ENCODE results near the gene TSC2.
"Not testable (repeated sequence)": the region's sequence is repeated elsewhere in the genome, so short reads cannot be mapped to it uniquely, and the experiment has no call there.

Gene TSC2

DNA sequence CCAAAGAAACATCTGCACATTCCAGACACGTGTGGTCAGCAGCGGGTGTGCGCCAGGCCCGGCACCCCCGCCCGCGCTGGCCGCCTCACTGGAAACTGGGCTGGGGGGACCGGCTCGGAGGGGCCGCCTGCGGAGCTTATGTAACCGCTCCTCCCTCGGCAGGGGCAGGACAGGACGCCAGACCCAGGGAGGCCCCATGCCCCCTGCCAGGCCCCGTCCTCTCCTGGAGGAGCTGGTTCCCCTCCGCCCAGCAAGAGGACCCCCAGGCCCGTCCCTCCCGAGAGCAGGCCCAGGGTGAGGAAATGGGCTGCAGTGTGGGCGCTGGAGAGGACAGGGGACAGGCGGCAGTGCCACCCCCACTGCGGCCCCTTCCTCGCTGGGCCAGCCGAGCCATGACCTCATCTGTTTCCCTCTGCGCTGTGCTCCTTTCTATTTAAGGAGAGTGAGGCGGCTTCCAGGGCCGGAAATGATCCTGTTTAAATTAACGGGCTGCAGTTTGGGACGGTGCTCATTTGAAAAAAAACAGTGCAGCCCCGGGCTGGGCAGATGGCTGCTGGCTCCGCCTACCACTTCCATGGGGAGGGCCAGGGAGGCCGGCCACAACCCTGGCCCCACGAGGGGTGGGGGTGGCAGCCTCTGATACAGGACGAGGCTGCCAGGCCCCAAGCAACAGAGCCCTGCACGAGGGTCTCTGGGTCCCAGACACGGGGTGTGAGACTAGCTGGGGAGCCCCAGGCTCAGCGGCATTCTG lies 77.1 kb downstream of the TSC2 start:
- DNase-seq = peak; percentile 51

DNA sequence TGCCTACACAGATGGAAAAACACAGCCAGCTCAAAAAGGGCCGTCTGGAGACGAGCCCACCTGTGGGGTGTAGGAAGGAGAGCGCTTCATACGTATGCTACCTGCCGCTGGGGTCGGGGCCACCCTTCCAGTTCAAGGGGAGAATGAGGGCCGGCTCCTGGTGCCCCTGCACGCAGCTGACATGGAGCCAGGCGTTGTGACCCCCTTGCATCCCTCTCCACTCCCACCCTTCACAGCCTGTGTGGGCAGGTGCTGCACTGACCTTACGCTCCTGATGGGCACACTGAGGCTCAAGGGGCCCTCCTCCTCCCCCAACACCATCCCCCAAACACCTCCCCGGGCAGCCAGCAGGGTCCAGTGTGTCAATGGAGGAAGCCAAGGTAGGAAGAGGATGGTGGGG lies 77.8 kb downstream of the TSC2 start:
- DNase-seq = not testable (repeated sequence)

DNA sequence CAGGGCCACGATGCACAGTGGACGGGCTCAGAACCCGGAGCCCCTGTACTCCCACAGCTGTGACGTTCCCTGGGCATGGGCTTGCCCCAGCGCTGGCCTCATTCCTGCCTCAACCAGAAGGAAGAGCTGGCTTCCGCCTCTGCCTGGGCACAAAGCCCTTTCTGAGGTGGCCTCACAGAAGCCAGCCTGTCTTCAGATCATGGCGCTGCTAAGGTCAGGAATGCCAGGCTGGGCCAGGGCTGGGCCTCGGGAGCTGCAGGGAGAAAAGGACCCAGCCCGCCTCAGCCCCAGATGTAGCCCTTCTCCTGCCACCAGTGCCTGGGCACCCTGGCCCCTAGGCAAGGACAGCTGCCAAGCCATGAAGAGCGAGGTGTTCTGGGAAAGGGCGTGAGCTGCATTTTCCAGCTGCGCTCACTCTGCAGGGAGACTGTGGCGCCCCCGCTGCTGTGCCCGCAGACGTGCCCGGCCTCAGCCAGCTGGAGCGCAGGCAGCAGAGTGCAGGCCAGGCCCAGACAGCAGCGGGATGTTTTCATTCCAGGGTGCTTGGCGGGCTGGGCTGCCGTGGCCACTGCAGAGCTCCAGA lies 78.5 kb downstream of the TSC2 start:
- DNase-seq = not testable (repeated sequence)

DNA sequence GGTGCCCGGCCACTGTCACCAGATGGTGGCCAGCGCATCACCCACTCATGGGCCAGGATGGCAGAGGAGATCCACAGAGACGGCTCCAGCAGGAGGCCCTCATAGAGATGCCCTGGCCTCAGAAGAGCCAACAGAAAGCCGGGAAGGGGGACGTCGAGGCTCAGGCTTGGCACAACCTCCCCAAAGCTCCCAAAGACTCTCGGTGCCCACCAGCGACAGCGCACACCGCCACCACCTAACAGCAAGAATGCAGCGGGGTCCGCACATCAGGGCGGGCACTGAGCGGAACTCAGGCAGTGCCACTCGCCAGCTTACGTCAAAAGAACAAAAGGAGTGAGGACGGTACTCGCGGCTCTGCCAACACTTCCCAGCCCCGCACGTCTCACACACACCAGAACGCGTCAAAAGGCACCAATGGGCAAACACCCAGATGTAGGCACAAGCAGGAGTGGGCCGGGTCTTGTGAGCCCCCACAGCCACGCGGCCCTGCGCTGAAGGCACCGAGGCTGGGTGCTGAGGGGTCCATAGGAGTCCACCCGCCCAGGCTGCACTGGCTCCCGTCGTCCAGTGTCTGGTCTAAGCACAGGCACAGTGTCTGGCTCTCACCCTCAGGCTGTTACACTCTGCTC lies 79.3 kb downstream of the TSC2 start:
- DNase-seq = not testable (repeated sequence)

DNA sequence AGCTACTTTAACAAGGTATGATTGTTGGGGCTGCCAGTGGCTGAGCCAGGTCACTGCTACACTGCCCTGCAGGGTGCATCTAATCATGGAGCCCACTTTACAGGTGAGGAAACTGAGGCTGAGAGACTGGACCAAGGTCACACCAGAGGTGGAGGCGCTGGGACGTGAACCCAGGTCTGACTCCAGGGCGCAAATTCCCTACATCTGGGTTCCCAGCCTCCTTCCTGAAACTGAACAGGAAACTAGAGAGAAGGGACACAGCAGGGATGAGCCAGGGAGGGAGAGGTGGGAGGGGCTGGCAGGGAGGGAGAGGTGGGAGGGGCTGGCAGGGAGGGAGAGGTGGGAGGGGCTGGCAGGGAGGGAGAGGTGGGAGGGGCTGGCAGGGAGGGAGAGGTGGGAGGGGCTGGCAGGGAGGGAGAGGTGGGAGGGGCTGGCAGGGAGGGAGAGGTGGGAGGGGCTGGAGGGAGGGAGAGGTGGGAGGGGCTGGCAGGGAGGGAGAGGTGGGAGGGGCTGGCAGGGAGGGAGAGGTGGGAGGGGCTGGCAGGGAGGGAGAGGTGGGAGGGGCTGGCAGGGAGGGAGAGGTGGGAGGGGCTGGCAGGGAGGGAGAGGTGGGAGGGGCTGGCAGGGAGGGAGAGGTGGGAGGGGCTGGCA lies 80.0 kb downstream of the TSC2 start:
- not testable (repeated sequence) for DNase-seq

DNA sequence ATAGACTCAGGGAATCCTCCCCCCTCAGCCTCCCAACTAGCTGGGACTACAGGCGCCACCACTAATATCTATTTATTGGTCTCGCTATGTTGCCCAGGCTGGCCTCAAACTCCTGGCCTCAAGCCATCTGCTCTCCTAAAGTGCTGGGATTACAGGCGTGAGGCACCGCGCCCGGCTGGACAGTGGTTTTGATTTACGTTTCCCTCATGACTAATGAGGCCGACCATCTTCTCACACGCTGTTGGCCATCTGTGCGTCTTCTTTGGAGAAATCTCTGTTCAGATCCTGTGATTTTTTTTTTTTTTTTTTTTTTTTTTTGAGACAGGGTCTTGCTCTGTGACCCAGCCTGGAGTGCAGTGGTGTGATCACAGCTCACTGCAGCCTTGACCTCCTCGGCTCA lies 81.5 kb downstream of the TSC2 start:
- not testable (repeated sequence) for DNase-seq

DNA sequence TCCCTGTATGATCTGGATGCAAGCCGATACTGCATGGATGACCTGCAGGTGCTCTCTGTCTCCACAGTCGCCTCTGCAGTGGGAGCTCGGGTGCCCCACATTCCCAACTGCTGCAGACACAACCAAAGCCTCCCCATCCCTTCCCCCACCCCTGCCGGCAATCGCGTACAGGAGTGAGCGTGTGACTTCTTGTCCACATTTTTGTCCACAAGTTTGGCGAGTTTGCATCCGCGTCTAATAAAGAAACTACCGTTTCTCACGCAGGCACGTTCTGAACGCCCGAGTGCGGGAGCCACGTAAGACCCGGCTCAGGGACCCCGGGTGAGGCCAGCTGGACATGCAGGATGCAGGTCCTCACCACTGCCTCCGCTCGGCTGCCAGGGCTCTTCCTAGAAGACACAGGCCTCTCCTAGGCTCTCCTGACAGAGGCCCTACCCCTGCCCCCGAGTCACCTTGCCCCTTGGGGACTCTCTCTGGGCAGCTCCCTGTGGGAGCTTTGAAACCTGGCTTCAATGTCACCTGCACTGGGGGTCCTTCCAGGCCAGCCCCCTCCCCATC lies 82.2 kb downstream of the TSC2 start:
- not testable (repeated sequence) for DNase-seq

DNA sequence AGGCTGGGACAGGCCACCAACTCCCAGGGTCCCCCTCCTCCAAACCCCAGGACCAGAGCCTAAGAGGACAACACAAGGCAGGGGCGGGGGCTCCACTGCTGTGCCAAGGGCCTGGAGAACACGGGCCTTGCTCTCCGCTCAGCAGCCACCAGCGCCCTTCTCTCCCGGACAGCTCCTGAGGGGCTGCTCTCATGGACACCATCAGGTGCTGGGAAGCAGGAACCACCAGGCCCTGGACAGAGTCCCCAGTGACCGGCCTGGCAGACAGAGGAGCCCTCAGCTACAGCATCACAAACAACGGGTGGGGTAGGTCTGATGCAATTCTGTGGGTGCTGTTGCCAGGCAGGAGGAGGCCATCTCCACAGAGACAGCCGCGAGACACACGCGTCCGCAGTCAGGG lies 86.0 kb downstream of the TSC2 start:
- not testable (repeated sequence) for DNase-seq

DNA sequence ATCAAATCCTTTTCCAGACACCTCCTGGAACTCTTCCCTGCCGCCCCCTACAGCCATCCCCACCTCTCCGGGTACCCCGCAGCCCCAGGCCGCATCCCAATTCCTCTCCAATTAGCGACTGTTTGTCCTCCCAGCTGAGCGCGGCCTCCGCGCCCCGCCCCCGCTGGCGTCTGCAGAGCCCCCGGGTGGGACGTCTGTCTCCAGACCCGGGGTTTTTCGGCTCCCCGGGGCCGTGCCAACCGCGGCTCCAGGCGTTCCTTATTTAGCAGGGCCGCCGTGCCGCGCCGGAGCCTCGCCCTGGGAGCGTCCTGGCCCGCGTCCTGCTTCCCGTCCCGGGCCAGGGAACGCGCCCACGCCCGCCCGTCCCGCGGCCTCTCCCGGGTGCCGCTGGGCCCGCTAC lies 87.3 kb downstream of the TSC2 start:
- DNase-seq = not testable (repeated sequence)

DNA sequence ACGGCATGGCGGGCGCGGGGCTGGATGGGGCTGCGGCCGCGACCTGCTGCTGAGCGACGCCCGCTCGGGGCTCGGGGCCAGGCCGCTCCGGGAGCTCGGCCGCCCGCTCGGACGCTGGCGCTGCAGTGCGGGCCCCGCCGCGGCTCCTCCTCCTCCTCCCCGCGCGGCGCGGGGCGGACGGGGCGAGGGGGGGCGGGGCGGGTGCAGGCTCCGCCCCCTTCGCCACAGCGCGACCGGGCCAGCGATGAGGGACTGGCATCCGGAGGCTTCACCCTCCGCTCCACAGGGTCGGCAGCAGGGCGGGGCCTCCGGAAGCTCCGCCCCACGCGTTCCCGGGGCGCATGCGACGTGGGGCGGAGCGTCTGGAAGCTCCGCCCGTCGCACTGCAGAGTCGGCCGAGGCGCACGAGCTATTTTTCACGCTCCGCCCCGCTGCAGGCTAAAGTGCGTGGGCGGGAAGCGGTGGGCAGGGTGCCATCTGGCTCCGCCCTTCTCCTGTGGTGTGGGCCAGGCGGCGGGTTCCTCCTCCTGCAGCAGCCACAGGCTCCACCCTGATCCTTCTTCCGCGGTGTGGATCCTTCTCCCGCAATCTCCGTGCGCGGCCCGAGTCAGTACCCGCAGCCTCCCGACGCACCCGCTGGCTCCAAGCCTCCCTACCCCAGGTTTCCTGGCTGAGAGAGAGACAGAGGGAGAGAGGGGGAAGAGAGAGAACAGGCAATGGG lies 88.1 kb downstream of the TSC2 start, which contains the start of gene PKD1:
Gene PKD1, minus strand, starts transcription at position 129 of the 721 bp plus-strand sequence. CDS start 209 bp downstream, outside the sequence.
- peak; percentile 48 for DNase-seq

Data from amniotic stem cell (primary cell).